ENCODE measurements around the gene SUN3.

Gene SUN3

DNA sequence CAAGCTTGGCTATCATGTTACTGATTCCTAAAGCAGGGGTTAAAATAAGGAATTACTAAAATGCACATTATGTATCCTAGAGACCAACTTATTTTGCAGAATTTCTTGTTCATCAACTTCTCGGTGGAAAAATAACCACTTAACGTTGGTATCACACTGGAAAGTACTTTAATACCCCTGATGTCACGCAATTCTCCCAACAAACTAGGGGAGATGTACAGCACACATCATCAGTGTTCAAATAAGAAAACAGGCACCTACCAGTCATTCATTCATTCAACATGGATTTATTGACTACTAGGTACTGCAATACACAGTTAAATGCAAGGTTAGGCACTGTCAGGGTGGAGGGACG lies 50.1 kb downstream of the SUN3 start:
- TF ChIP-seq, protein P1, sequence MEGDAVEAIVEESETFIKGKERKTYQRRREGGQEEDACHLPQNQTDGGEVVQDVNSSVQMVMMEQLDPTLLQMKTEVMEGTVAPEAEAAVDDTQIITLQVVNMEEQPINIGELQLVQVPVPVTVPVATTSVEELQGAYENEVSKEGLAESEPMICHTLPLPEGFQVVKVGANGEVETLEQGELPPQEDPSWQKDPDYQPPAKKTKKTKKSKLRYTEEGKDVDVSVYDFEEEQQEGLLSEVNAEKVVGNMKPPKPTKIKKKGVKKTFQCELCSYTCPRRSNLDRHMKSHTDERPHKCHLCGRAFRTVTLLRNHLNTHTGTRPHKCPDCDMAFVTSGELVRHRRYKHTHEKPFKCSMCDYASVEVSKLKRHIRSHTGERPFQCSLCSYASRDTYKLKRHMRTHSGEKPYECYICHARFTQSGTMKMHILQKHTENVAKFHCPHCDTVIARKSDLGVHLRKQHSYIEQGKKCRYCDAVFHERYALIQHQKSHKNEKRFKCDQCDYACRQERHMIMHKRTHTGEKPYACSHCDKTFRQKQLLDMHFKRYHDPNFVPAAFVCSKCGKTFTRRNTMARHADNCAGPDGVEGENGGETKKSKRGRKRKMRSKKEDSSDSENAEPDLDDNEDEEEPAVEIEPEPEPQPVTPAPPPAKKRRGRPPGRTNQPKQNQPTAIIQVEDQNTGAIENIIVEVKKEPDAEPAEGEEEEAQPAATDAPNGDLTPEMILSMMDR (conservative IDR thresholded peaks at IDR 0.05) = no peak
- no peak for TF ChIP-seq ZFX (IDR thresholded peaks at IDR 0.05)
- peak overlapping the region; percentile 70 for H3K27ac ChIP-seq

DNA sequence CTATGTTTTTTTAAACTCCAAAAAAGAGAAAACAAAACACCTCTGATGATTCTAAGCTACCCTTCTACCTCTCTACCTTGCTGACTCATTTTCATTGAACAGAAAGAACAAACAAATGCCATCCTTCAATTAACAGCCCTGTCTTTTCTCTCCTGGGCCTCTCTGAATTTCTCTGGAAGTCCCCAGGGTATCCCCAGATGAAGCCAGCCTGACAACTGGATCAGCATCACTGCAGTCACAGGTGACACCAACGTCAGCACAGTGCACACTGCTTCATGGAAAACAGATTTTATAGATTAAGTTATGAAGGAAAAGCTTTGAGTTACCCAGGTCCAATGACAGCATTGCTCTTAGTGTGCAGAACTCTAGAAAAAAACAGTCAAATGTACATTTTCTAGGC lies 55.2 kb downstream of the SUN3 start:
- H3K27ac ChIP-seq = no peak overlapping the region
- TF ChIP-seq ZFX (IDR thresholded peaks at IDR 0.05) = no peak
- TF ChIP-seq, protein P1 (conservative IDR thresholded peaks at IDR 0.05) = no peak

GRCh38 chr7:47970761-47971160 lies 58.1 kb downstream of the SUN3 start:
- TF ChIP-seq ZFX (IDR thresholded peaks at IDR 0.05) = no peak
- TF ChIP-seq, protein P1 (conservative IDR thresholded peaks at IDR 0.05) = no peak
- no peak overlapping the region for H3K27ac ChIP-seq

DNA sequence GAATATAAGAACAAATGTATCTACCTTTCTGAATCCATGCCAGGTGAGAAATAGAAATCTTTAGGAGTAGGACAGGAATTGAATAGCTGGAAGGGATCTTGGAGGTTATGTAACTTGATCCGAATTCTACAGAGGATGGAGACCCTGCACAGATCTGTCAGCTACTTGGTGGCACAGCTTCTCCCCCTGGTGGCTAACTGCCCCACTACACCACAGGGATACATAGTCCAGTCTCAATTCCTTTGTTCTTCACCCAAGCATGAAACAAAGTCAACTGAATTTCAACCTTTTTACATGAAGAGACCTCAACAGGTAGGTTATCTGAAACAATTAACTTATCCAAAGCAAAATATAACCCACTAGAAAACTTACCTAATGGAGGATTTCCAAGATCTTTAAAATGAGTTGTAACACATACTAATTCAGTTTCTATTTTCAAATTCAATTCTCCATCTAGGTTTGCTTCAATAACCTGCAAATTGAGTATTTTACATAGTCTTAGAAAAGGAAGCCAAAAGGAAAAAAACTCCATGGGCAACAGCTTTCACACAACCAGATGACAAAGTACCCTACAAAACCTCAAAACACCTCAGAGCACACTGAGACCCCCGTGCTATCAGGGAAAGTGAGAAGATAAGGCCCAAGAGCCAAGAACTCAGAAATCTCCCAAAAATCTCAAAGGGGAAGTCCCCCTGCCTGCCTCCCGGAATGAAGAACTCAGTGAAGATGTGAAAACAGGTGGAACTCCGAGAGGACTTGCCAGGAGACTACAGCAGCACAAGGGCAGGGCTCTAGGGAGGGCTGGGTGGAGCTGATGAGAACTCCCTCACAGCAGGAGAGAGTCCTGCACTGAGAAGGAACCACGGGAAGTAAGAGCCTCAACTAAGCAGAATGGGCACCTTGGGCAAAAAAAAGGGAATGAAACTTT lies 59.8 kb downstream of the SUN3 start:
- H3K27ac ChIP-seq = peak overlapping the region; percentile 19
- no peak for TF ChIP-seq ZFX (IDR thresholded peaks at IDR 0.05)
- TF ChIP-seq, protein P1 (conservative IDR thresholded peaks at IDR 0.05) = peak; percentile 93

- TF ChIP-seq ZFX (IDR thresholded peaks at IDR 0.05) = no peak
- TF ChIP-seq, protein P1 (conservative IDR thresholded peaks at IDR 0.05) = no peak
- H3K27ac ChIP-seq = no peak overlapping the region
Measured at GRCh38 chr7:47967708-47968107, 61.2 kb downstream of the SUN3 start.

- H3K27ac ChIP-seq = no peak overlapping the region
- TF ChIP-seq ZFX (IDR thresholded peaks at IDR 0.05) = no peak
- TF ChIP-seq, protein P1 (conservative IDR thresholded peaks at IDR 0.05) = no peak
Measured at GRCh38 chr7:47967123-47967522, 61.8 kb downstream of the SUN3 start.

- H3K27ac ChIP-seq = no peak overlapping the region
Measured at GRCh38 chr7:47965456-47965855, 63.5 kb downstream of the SUN3 start.

More at GRCh38 chr7:47965456-47965855, 63.5 kb downstream of the SUN3 start:
- TF ChIP-seq, protein P1 (conservative IDR thresholded peaks at IDR 0.05) = no peak
- no peak for TF ChIP-seq ZFX (IDR thresholded peaks at IDR 0.05)

Data from C4-2B (cell line).